NT2/D1 (cell line): Measurements from ENCODE around the gene EFHC1.

Experiments used
- DNase-seq: peaks from one replicate; pipeline ENCODE4 v3.0.0-alpha.2; 2011; ENCODE audit warnings: low read depth, low spot score
- H3K27me3 ChIP-seq: 2 replicates; pipeline ENCODE4 v1.6.0; 2011; ENCODE audit warnings: mild to moderate bottlenecking; ENCODE audit not compliant: insufficient read length, insufficient read depth
- H3K36me3 ChIP-seq: 2 replicates; pipeline ENCODE4 v1.6.1; 2011; ENCODE audit warnings: mild to moderate bottlenecking, low read length, mixed read lengths; ENCODE audit not compliant: insufficient read depth, insufficient read length
- H3K4me1 ChIP-seq: 2 replicates; pipeline ENCODE4 v1.5.1; 2011; ENCODE audit not compliant: insufficient read depth, insufficient read length
- H3K4me3 ChIP-seq: 2 replicates; pipeline ENCODE4 v1.5.1; 2011; ENCODE audit warnings: low read depth; ENCODE audit not compliant: insufficient read length
- H3K9ac ChIP-seq: 2 replicates; pipeline ENCODE4 v1.6.0; 2011; ENCODE audit warnings: low read depth; ENCODE audit not compliant: insufficient read length
- H3K9me3 ChIP-seq: 2 replicates; pipeline ENCODE4 v1.5.1; 2011; ENCODE audit warnings: mild to moderate bottlenecking, low read length; ENCODE audit not compliant: insufficient read depth
- SUZ12 ChIP-seq: IDR thresholded peaks from 2 replicates; pipeline ENCODE4 v1.6.1; 2011; ENCODE audit not compliant: insufficient read length, insufficient read depth; ENCODE audit errors: extremely low read depth
- YY1 ChIP-seq: IDR thresholded peaks from 2 replicates; pipeline ENCODE4 v1.6.1; 2011; ENCODE audit not compliant: insufficient read length, insufficient read depth
- ZNF274 ChIP-seq: IDR thresholded peaks from 2 replicates; pipeline ENCODE4 v1.6.1; 2011; ENCODE audit warnings: mild to moderate bottlenecking, low read depth, low read length

The EFHC1 gene

GRCh38 chr6:52498538-52499017, 78.4 kb downstream of the EFHC1 start:
- Histone ChIP-seq H3K36me3 (peaks cover 34% of the 10 kb centered on the region), H3K9ac (no peak overlapping the region), H3K4me1 (peaks cover under 1% of the 10 kb centered on the region), H3K27me3 (no peaks in the 10 kb centered on the region), H3K9me3 (no peaks in the 10 kb centered on the region), H3K4me3 (no peak overlapping the region)
- DNase-seq: no peak
- TF ChIP-seq ZNF274: no peak
- no peak for TF ChIP-seq YY1

- peaks cover 4% of the 10 kb centered on the region for H3K4me1 ChIP-seq
- peak; percentile 32 for DNase-seq
- H3K9me3 ChIP-seq: no peaks in the 10 kb centered on the region
- no peaks in the 10 kb centered on the region for H3K27me3 ChIP-seq
- TF ChIP-seq ZNF274 (no peak), SUZ12 (no peak), YY1 (no peak)
- peaks cover 38% of the 10 kb centered on the region for H3K36me3 ChIP-seq
- no peak overlapping the region for H3K9ac ChIP-seq
- no peak overlapping the region for H3K4me3 ChIP-seq
Measured at GRCh38 chr6:52499026-52499425, 78.9 kb downstream of the EFHC1 start.

GRCh38 chr6:52499681-52500236, 79.6 kb downstream of the EFHC1 start:
- H3K4me3 ChIP-seq: no peak overlapping the region
- H3K27me3 ChIP-seq: no peaks in the 10 kb centered on the region
- peaks cover 45% of the 10 kb centered on the region for H3K36me3 ChIP-seq
- H3K9me3 ChIP-seq: no peaks in the 10 kb centered on the region
- TF ChIP-seq YY1: no peak
- TF ChIP-seq ZNF274: no peak
- no peak for TF ChIP-seq SUZ12
- DNase-seq: no peak
- peaks cover 11% of the 10 kb centered on the region for H3K4me1 ChIP-seq
- no peak overlapping the region for H3K9ac ChIP-seq

- no peak for DNase-seq
- Histone ChIP-seq H3K4me1 (peaks cover 12% of the 10 kb centered on the region), H3K9me3 (no peaks in the 10 kb centered on the region), H3K4me3 (no peak overlapping the region), H3K27me3 (no peaks in the 10 kb centered on the region), H3K36me3 (peaks cover 49% of the 10 kb centered on the region), H3K9ac (no peak overlapping the region)
- TF ChIP-seq SUZ12 (no peak), YY1 (no peak), ZNF274 (no peak)
Measured at GRCh38 chr6:52500238-52501129, 80.3 kb downstream of the EFHC1 start.

- Histone ChIP-seq H3K9ac (no peak overlapping the region), H3K4me3 (no peak overlapping the region), H3K9me3 (no peaks in the 10 kb centered on the region), H3K27me3 (no peaks in the 10 kb centered on the region), H3K4me1 (peaks cover 12% of the 10 kb centered on the region), H3K36me3 (peaks cover 67% of the 10 kb centered on the region)
- DNase-seq: no peak
- TF ChIP-seq ZNF274: no peak
- TF ChIP-seq YY1: no peak
- no peak for TF ChIP-seq SUZ12
Measured at GRCh38 chr6:52502306-52503029, 82.3 kb downstream of the EFHC1 start.

GRCh38 chr6:52503323-52503747, 83.2 kb downstream of the EFHC1 start:
- H3K36me3 ChIP-seq: peaks cover 75% of the 10 kb centered on the region
- no peaks in the 10 kb centered on the region for H3K9me3 ChIP-seq
- TF ChIP-seq YY1: no peak
- no peak for TF ChIP-seq ZNF274
- TF ChIP-seq SUZ12: no peak
- no peaks in the 10 kb centered on the region for H3K27me3 ChIP-seq
- H3K9ac ChIP-seq: no peak overlapping the region
- H3K4me3 ChIP-seq: no peak overlapping the region
- peaks cover 14% of the 10 kb centered on the region for H3K4me1 ChIP-seq
- DNase-seq: no peak

- Histone ChIP-seq H3K27me3 (no peaks in the 10 kb centered on the region), H3K9ac (peak overlapping the region; percentile 42), H3K36me3 (peaks cover 83% of the 10 kb centered on the region), H3K9me3 (no peaks in the 10 kb centered on the region), H3K4me1 (peaks cover 14% of the 10 kb centered on the region), H3K4me3 (no peak overlapping the region)
- no peak for DNase-seq
- TF ChIP-seq SUZ12 (no peak), ZNF274 (no peak)
Measured at GRCh38 chr6:52503851-52504781, 84.0 kb downstream of the EFHC1 start.
